HepG2 (cell line): ENCODE results near the gene BIK. TPM values are rescaled to one million over a fixed set of nuclear protein-coding genes. Genes with fewer than 3 reads are reported as not detected.
"Not testable (repeated sequence)": the region's sequence is repeated elsewhere in the genome, so short reads cannot be mapped to it uniquely, and the experiment has no call there.

Experiments used
- BCL6 ChIP-seq: IDR thresholded peaks from 2 replicates; pipeline ENCODE4 v1.6.1; 2016; ENCODE audit warnings: missing genetic modification reagents, missing compliant biosample characterization
- CREB1 ChIP-seq, 2 experiments: fragments of 450-650 bp in 1 of 2; IDR thresholded peaks; 2 replicates each; pipeline ENCODE4 v1.6.1; 2016 to 2017; ENCODE audit warnings: control low read depth in 1 of 2, mild to moderate bottlenecking in 1 of 2, missing compliant biosample characterization in 1 of 2, missing genetic modification characterization in 1 of 2
- EP300 ChIP-seq, 3 experiments: sonication (generic) in 1 of 3; formaldehyde crosslinking in 1 of 3; IDR thresholded peaks; 2 replicates each; pipeline versions ENCODE4 v1.5.1 to v1.6.1; 2011 to 2020; ENCODE audit warnings: low read depth in 2 of 3, low read length in 2 of 3, borderline replicate concordance in 1 of 3, improper control_type of control experiment in 1 of 3, mild to moderate bottlenecking in 1 of 3, missing genetic modification reagents in 1 of 3, moderate library complexity in 1 of 3
- FOSL2 ChIP-seq: sonication (generic); formaldehyde crosslinking; IDR thresholded peaks from 2 replicates; pipeline ENCODE4 v1.4.0; 2020; ENCODE audit warnings: missing genetic modification reagents
- FOXP1 ChIP-seq, 2 experiments: fragments of 450-650 bp in 1 of 2; IDR thresholded peaks; 2 replicates each; pipeline ENCODE4 v1.6.1; 2017 to 2018; ENCODE audit warnings: antibody characterized with exemption in 1 of 2
- GATA4 ChIP-seq: sonication (generic); IDR thresholded peaks from 2 replicates; pipeline ENCODE4 v1.6.1; 2016; ENCODE audit warnings: antibody characterized with exemption, low read depth, borderline replicate concordance
- HHEX ChIP-seq: IDR thresholded peaks from 2 replicates; pipeline ENCODE4 v1.6.1; 2016; ENCODE audit warnings: control low read depth
- HMG20A ChIP-seq: IDR thresholded peaks from 2 replicates; pipeline ENCODE4 v1.6.1; 2016; ENCODE audit warnings: borderline replicate concordance
- KLF16 ChIP-seq, 2 experiments: sonication (generic) in 1 of 2; formaldehyde crosslinking in 1 of 2; IDR thresholded peaks; 2 replicates each; pipeline versions ENCODE4 v1.6.1 to v1.8.0; 2016 to 2023; ENCODE audit warnings: missing genetic modification reagents in 2 of 2, missing compliant biosample characterization in 1 of 2
- MEIS2 ChIP-seq: sonication (generic); formaldehyde crosslinking; IDR thresholded peaks from 2 replicates; pipeline ENCODE4 v1.9.0; 2021; ENCODE audit warnings: mild to moderate bottlenecking, missing genetic modification reagents
- NCOA2 ChIP-seq: sonication (generic); formaldehyde crosslinking; IDR thresholded peaks from 2 replicates; pipeline ENCODE4 v1.8.0; 2022; ENCODE audit warnings: inconsistent platforms
- SIX4 ChIP-seq: sonication (generic); formaldehyde crosslinking; IDR thresholded peaks from 2 replicates; pipeline ENCODE4 v1.4.0; 2020; ENCODE audit warnings: missing genetic modification reagents
- SKIL ChIP-seq: sonication (generic); formaldehyde crosslinking; IDR thresholded peaks from 2 replicates; pipeline ENCODE4 v1.8.0; 2022; ENCODE audit warnings: missing genetic modification reagents, mild to moderate bottlenecking, moderate library complexity, borderline replicate concordance
- TEAD3 ChIP-seq: optimal IDR thresholded peaks from 2 replicates; pipeline ENCODE3; 2016; ENCODE audit warnings: borderline replicate concordance
- THRA ChIP-seq: sonication (generic); formaldehyde crosslinking; IDR thresholded peaks from 2 replicates; pipeline ENCODE4 v1.4.0; 2020; ENCODE audit warnings: missing genetic modification reagents, borderline replicate concordance
- ZBTB7B ChIP-seq: sonication (generic); formaldehyde crosslinking; IDR thresholded peaks from 2 replicates; pipeline ENCODE4 v1.4.0; 2020; ENCODE audit warnings: missing genetic modification reagents
- ZFY ChIP-seq: sonication (generic); formaldehyde crosslinking; IDR thresholded peaks from 2 replicates; pipeline ENCODE4 v1.4.0; 2020; ENCODE audit warnings: missing genetic modification reagents
- ZNF121 ChIP-seq: sonication (generic); formaldehyde crosslinking; IDR thresholded peaks from 2 replicates; pipeline ENCODE4 v1.5.0; 2020; ENCODE audit warnings: mild to moderate bottlenecking, missing genetic modification reagents
- ZNF224 ChIP-seq: sonication (generic); formaldehyde crosslinking; IDR thresholded peaks from 2 replicates; pipeline ENCODE4 v1.5.0; 2020; ENCODE audit warnings: mild to moderate bottlenecking, missing genetic modification reagents
- polyA plus RNA-seq, 8 experiments: library from polyadenylated mRNA; depleted of rRNA in 3 of 8; stranded (reverse) in 7 of 8; unstranded in 1 of 8; fragments of >200 nt; fragmentation: Illumina TruSeq in 4 of 8; extraction: Trizol in 4 of 8; gene quantifications; 2 replicates each; pipeline versions ENCODE4 v1.2.1 to v1.2.3, GENCODE V29; 2011 to 2016; ENCODE audit warnings: low read depth in 4 of 8, missing spikeins in 1 of 8, mixed read lengths in 1 of 8; ENCODE audit not compliant: insufficient read depth in 1 of 8
- total RNA-seq, 5 experiments: library from RNA; depleted of rRNA; stranded (reverse); fragments of >200 nt; fragmentation: Illumina TruSeq; extraction: Trizol; gene quantifications; 2 replicates each; pipeline ENCODE4 v1.2.3, GENCODE V29; 2016; ENCODE audit warnings: low read depth in 1 of 5
- TF ChIP-seq, protein P1 (sequence below): IDR thresholded peaks from 2 replicates; pipeline ENCODE4 v1.6.1; 2016; ENCODE audit warnings: low read depth, missing genetic modification reagents, missing compliant biosample characterization

Gene BIK
- total and polyA plus RNA-seq, 2 of the 13 experiments (the other 11 are each of a cell fraction or from before 2014, with no cell fraction given) = 0.54 to 0.80 TPM

DNA sequence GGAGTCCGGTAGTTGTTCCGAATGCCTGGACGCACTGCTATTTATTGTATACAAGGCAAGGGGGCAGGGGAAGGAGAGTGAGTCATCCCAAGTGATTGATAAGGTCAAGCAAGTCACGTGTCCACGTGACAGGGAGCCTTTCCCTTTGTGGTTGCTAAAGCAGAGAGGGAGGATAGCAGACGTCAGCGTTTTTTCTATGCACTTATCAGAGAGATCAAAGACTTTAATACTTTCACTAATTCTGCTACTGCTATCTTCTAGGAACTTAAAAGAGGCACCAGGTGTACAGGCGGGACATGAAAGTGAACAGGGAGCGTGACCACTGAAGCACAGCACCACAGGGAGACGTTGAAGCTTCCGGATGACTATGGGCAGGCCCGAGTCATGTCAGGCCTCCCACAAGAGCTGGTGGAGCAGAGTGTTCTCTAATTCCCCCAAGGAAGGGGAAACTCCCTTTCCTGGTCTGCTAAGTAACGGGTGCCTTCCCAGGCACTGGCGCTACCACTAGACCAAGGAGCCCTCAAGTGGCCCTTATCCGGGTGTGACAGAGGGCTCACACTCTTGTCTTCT is 6.4 kb upstream of the BIK start (continued):
- peak; percentile 48; the same call in 1 of the 2 replicates for TF ChIP-seq CREB1 (IDR thresholded peaks at IDR 0.05)
- not testable (repeated sequence) for TF ChIP-seq CREB1 (CRISPR knock-in tag; IDR thresholded peaks at IDR 0.05); FOXP1 (IDR thresholded peaks at IDR 0.05)
- TF ChIP-seq GATA4 = peak; percentile 16; the same call in 1 of the 2 replicates
- peak; percentile 87 for TF ChIP-seq BCL6
- TF ChIP-seq HMG20A = peak; percentile 63; the same call in 1 of the 2 replicates
- TF ChIP-seq MEIS2 (CRISPR knock-in tag) = peak; percentile 80; the same call in 1 of the 2 replicates
- 0 out of 2 replicates have a peak, but pooled peaks have one; percentile 13 for TF ChIP-seq SIX4 (CRISPR knock-in tag)
- 0 out of 2 replicates have a peak, but pooled peaks have one; percentile 41 for TF ChIP-seq THRA (CRISPR knock-in tag)
- TF ChIP-seq SKIL (CRISPR knock-in tag) = 0 out of 2 replicates have a peak, but pooled peaks have one; percentile 17
- peak; percentile 73; the same call in 1 of the 2 replicates for TF ChIP-seq NCOA2 (CRISPR knock-in tag)
- peak; percentile 25; the same call in 1 of the 2 replicates for TF ChIP-seq ZFY (CRISPR knock-in tag)
- peak; percentile 84 for TF ChIP-seq FOXP1 (CRISPR knock-in tag; IDR thresholded peaks at IDR 0.05)
- 0 out of 2 replicates have a peak, but pooled peaks have one; percentile 44 for TF ChIP-seq HHEX (CRISPR knock-in tag)
- TF ChIP-seq ZBTB7B (CRISPR knock-in tag) = 0 out of 2 replicates have a peak, but pooled peaks have one; percentile 21
- TF ChIP-seq, protein P1, sequence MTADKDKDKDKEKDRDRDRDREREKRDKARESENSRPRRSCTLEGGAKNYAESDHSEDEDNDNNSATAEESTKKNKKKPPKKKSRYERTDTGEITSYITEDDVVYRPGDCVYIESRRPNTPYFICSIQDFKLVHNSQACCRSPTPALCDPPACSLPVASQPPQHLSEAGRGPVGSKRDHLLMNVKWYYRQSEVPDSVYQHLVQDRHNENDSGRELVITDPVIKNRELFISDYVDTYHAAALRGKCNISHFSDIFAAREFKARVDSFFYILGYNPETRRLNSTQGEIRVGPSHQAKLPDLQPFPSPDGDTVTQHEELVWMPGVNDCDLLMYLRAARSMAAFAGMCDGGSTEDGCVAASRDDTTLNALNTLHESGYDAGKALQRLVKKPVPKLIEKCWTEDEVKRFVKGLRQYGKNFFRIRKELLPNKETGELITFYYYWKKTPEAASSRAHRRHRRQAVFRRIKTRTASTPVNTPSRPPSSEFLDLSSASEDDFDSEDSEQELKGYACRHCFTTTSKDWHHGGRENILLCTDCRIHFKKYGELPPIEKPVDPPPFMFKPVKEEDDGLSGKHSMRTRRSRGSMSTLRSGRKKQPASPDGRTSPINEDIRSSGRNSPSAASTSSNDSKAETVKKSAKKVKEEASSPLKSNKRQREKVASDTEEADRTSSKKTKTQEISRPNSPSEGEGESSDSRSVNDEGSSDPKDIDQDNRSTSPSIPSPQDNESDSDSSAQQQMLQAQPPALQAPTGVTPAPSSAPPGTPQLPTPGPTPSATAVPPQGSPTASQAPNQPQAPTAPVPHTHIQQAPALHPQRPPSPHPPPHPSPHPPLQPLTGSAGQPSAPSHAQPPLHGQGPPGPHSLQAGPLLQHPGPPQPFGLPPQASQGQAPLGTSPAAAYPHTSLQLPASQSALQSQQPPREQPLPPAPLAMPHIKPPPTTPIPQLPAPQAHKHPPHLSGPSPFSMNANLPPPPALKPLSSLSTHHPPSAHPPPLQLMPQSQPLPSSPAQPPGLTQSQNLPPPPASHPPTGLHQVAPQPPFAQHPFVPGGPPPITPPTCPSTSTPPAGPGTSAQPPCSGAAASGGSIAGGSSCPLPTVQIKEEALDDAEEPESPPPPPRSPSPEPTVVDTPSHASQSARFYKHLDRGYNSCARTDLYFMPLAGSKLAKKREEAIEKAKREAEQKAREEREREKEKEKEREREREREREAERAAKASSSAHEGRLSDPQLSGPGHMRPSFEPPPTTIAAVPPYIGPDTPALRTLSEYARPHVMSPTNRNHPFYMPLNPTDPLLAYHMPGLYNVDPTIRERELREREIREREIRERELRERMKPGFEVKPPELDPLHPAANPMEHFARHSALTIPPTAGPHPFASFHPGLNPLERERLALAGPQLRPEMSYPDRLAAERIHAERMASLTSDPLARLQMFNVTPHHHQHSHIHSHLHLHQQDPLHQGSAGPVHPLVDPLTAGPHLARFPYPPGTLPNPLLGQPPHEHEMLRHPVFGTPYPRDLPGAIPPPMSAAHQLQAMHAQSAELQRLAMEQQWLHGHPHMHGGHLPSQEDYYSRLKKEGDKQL (CRISPR knock-in tag) = 0 out of 2 replicates have a peak, but pooled peaks have one; percentile 46
- TF ChIP-seq EP300 (IDR thresholded peaks at IDR 0.05; ENCODE audit: low read depth in 2 of 2, low read length in 2 of 2) = peak in 1 of 2 experiments; percentile 42; a peak in 2 of 4 replicates
- TF ChIP-seq EP300 (CRISPR knock-in tag; IDR thresholded peaks at IDR 0.05; ENCODE audit: borderline replicate concordance) = peak; percentile 79
- TF ChIP-seq FOSL2 = peak; percentile 99
- TF ChIP-seq ZNF121 (CRISPR knock-in tag) = 0 out of 2 replicates have a peak, but pooled peaks have one; percentile 25
- TF ChIP-seq KLF16 (CRISPR knock-in tag; IDR thresholded peaks at IDR 0.05) = 0 out of 4 replicates have a peak, but pooled peaks of 1 of the 2 experiments have one; percentile 48
- peak; percentile 31 for TF ChIP-seq TEAD3
- 0 out of 2 replicates have a peak, but pooled peaks have one; percentile 55 for TF ChIP-seq ZNF224
